ENCODE measurements around the gene PGLYRP2.
"Not testable (repeated sequence)": the region's sequence is repeated elsewhere in the genome, so short reads cannot be mapped to it uniquely, and the experiment has no call there.

The PGLYRP2 gene, protein sequence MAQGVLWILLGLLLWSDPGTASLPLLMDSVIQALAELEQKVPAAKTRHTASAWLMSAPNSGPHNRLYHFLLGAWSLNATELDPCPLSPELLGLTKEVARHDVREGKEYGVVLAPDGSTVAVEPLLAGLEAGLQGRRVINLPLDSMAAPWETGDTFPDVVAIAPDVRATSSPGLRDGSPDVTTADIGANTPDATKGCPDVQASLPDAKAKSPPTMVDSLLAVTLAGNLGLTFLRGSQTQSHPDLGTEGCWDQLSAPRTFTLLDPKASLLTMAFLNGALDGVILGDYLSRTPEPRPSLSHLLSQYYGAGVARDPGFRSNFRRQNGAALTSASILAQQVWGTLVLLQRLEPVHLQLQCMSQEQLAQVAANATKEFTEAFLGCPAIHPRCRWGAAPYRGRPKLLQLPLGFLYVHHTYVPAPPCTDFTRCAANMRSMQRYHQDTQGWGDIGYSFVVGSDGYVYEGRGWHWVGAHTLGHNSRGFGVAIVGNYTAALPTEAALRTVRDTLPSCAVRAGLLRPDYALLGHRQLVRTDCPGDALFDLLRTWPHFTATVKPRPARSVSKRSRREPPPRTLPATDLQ

DNA sequence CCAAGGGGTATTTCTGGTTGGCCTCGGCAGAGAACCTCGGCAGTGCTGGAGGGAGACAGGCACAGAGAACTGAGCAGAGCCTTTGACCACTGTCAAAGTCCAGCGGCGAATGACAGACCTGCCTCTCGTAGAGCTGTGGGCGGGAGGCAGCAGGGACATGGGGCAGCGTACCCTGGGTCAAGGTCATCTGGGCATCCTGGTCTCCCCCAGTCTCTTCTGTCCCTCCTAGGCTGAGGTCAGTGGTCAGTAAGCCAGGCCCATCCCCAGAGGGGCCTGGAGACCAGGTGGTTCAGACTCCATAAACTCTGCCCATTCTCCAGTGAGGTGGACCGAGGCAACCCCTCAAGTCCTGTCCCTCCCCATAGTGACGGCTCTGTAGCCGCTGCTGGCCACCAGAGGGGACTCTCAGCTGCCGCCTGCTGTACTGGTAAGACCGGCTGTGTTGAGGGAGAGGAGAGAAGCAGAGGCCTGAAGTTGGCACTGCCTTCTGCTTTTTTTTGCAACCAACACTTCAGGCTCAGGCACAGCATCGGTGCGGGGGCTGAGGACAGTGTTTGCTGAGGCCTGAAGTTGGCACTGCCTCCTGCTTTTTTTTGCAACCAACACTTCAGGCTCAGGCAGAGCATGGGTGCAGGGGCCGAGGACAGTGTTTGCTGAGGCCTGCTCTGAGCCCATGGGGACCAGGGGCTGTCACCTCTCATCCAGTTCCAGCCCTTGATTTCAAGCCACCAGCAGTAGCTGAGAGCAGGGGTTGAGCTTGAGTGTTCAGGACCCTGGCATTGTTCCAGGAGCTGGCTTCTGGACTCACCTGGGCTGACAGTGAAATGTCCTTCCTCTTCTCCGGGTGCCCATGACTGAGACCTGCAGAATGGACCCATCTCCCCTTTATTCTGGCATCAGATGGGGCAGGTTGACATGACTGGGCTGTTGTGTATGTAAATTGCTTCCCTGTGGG, at the start of gene PGLYRP2:
Gene PGLYRP2, minus strand, starts transcription at position 111 of the 955 bp plus-strand sequence. CDS start 130 bp downstream, outside the sequence.
- Histone ChIP-seq H3K36me3 (ENCODE audit: control insufficient read depth, insufficient read depth, low read length) (no peaks in the 10 kb centered on the region), H3K4me3 (ENCODE audit: low read length) (no peak within 1 kb of the TSS), H3K4me1 (ENCODE audit: control insufficient read depth, insufficient read depth, low read length) (no peaks in the 10 kb centered on the region), H3K9ac (ENCODE audit: low read length) (no peak within 1 kb of the TSS), H3K27me3 (ENCODE audit: control insufficient read depth, insufficient read depth, low read length) (no peaks in the 10 kb centered on the region), H3K27ac (ENCODE audit: low read depth, low read length) (no peak within 1 kb of the TSS)

DNA sequence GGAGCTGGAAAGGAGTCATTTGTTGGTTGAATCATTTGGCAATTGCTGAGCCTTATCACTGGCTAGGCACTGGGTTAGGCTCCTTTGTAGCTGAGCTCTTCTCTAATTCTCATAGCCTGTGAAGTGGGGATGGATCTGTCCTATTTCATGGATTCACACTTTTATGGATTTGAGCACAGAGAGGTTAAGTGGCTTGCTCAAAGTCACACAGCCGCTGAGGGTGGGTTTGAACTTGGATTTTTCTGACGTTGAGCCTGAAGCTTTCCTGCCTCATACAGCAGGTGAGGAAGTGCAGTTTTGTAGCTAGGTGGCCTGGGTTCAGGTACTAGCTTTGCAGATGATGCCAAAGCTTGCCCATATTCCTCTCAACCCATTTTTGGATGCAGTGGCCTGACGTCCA, 48.4 kb upstream of the PGLYRP2 start:
- Histone ChIP-seq H3K27ac (ENCODE audit: low read depth, low read length) (no peak overlapping the region), H3K4me3 (ENCODE audit: low read length) (no peak overlapping the region), H3K27me3 (ENCODE audit: control insufficient read depth, insufficient read depth, low read length) (no peaks in the 10 kb centered on the region), H3K36me3 (ENCODE audit: control insufficient read depth, insufficient read depth, low read length) (no peaks in the 10 kb centered on the region), H3K4me1 (ENCODE audit: control insufficient read depth, insufficient read depth, low read length) (no peaks in the 10 kb centered on the region), H3K9ac (ENCODE audit: low read length) (no peak overlapping the region)

DNA sequence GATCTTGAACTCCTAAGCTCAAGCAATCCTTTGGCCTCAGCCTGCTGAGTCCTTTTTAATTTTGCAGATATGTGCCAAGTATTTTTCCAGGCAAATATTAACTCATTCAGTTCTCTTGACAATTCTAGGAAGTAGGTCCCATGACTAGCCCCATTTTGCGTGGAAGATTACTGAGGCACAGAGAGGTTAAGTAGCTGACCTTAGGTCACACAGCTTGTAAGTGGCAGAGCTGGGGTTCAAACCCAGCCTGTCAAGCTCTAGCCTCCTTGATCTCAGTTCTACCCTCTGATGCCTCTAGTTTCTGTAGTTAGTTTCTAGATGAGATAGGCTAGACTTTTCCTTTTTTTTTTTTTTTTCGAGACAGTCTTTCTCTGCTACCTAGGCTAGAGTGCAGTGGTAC, 47.1 kb upstream of the PGLYRP2 start:
- Histone ChIP-seq H3K9ac (ENCODE audit: low read length) (no peak overlapping the region), H3K36me3 (ENCODE audit: control insufficient read depth, insufficient read depth, low read length) (no peaks in the 10 kb centered on the region), H3K4me3 (ENCODE audit: low read length) (no peak overlapping the region), H3K27me3 (ENCODE audit: control insufficient read depth, insufficient read depth, low read length) (no peaks in the 10 kb centered on the region), H3K27ac (ENCODE audit: low read depth, low read length) (no peak overlapping the region), H3K4me1 (ENCODE audit: control insufficient read depth, insufficient read depth, low read length) (no peaks in the 10 kb centered on the region)

DNA sequence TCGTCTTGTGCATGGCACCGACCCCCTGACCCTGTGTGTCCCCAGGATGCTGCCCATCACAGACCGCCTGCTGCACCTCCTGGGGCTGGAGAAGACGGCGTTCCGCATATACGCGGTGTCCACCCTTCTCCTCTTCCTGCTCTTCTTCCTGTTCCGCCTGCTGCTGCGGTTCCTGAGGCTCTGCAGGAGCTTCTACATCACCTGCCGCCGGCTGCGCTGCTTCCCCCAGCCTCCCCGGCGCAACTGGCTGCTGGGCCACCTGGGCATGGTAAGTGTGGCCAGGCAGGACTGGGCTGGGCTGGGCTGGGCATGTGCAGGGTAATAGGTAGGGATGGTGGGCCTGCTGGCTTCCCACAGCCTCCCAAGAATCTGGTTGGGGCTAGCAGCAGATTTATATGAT, 46.0 kb upstream of the PGLYRP2 start:
- Histone ChIP-seq H3K36me3 (ENCODE audit: control insufficient read depth, insufficient read depth, low read length) (no peaks in the 10 kb centered on the region), H3K4me3 (ENCODE audit: low read length) (no peak overlapping the region), H3K27me3 (ENCODE audit: control insufficient read depth, insufficient read depth, low read length) (no peaks in the 10 kb centered on the region), H3K27ac (ENCODE audit: low read depth, low read length) (no peak overlapping the region), H3K4me1 (ENCODE audit: control insufficient read depth, insufficient read depth, low read length) (no peaks in the 10 kb centered on the region), H3K9ac (ENCODE audit: low read length) (no peak overlapping the region)

DNA sequence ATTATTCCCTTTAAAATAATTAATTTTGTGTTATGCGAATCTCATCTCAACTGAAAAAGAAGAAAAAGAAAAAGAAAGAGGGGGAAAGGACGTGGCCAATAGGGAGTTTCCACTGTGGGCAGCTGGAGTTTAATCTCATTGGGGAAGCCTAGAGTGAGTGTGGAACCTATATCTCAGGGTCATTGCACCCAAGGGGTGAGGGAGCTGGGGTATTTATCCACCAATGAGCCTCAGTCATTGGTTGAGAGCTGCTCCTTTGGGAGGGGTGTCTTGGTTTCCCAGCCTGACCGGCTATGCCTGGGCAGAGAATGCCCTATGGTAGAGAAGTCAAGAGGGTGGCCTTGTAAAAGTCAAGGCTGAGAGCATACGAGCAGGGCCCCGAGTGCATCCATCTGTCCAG, 45.5 kb upstream of the PGLYRP2 start:
- H3K9ac ChIP-seq (ENCODE audit: low read length): no peak overlapping the region
- no peaks in the 10 kb centered on the region for H3K27me3 ChIP-seq (ENCODE audit: control insufficient read depth, insufficient read depth, low read length)
- no peaks in the 10 kb centered on the region for H3K36me3 ChIP-seq (ENCODE audit: control insufficient read depth, insufficient read depth, low read length)
- H3K4me1 ChIP-seq (ENCODE audit: control insufficient read depth, insufficient read depth, low read length): no peaks in the 10 kb centered on the region
- no peak overlapping the region for H3K4me3 ChIP-seq (ENCODE audit: low read length)
- no peak overlapping the region for H3K27ac ChIP-seq (ENCODE audit: low read depth, low read length)

DNA sequence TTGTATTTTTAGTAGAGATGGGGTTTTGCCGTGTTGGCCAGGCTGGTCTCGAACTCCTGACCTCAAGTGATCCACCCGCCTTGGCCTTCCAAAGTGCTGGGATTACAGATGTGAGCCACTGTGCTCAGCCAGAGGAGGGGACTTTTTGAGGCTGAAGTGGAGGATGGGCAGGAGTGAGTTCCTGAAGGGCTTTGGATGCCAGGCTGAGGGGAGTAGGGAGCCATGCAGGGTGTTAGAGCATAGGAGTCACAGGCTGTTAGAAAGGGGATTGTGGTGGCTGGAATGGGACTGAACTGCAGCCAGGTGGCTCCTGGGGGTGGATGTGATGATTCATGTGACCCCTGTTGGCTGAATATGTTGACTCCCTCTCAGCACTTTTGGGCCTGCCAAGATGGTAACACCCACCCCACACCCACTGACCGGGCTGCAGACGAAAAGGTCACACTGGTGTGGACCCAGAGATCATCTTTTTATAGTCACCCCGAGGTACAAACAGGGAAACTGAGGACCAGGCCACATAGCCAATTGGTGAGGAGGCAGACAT, 40.2 kb upstream of the PGLYRP2 start:
- no peak overlapping the region for H3K9ac ChIP-seq (ENCODE audit: low read length)
- no peaks in the 10 kb centered on the region for H3K27me3 ChIP-seq (ENCODE audit: control insufficient read depth, insufficient read depth, low read length)
- H3K4me3 ChIP-seq (ENCODE audit: low read length): no peak overlapping the region
- no peak overlapping the region for H3K27ac ChIP-seq (ENCODE audit: low read depth, low read length)
- H3K36me3 ChIP-seq (ENCODE audit: control insufficient read depth, insufficient read depth, low read length): no peaks in the 10 kb centered on the region
- H3K4me1 ChIP-seq (ENCODE audit: control insufficient read depth, insufficient read depth, low read length): no peaks in the 10 kb centered on the region

DNA sequence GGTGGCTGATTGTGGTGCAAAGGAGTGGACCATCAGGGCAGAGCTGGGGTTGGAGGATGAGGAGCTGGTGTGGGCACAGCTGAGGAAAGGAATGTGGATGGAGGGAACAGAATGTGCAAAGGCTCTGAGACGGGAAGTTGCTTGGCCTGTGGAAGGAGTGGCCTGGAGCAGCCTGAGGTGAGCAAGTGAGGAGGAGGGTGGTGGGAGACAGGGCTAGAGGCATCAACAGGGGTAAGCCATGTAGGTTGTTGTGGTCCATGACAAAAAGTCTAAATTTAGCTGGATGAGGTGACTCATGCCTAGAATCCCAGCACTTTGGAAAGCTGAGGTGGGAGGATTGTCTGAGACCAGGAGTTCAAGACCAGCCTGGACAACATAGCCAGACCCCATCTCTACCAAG, 38.5 kb upstream of the PGLYRP2 start:
- Histone ChIP-seq H3K36me3 (ENCODE audit: control insufficient read depth, insufficient read depth, low read length) (no peaks in the 10 kb centered on the region), H3K9ac (ENCODE audit: low read length) (no peak overlapping the region), H3K4me1 (ENCODE audit: control insufficient read depth, insufficient read depth, low read length) (no peaks in the 10 kb centered on the region), H3K4me3 (ENCODE audit: low read length) (no peak overlapping the region), H3K27ac (ENCODE audit: low read depth, low read length) (no peak overlapping the region), H3K27me3 (ENCODE audit: control insufficient read depth, insufficient read depth, low read length) (no peaks in the 10 kb centered on the region)

DNA sequence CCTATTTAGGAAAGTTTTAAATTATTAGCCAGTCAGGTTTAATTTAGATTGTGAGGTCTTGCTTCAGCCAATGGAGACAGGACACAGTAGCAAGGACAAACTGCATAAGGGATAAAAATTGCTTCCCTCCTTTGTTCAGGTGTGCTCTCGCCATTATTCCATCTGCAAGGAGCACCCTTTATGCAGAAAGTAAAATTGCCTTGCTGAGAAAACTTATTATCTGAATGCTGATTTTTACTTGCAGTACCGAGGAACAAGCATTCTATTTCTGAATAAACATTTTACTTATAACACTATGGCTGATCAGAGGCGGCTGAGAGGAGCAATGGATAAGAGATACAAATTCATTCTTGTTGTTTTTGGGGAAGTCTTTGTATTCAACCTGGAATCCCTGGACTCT, 37.1 kb upstream of the PGLYRP2 start:
- H3K9ac ChIP-seq (ENCODE audit: low read length): no peak overlapping the region
- no peaks in the 10 kb centered on the region for H3K4me1 ChIP-seq (ENCODE audit: control insufficient read depth, insufficient read depth, low read length)
- H3K4me3 ChIP-seq (ENCODE audit: low read length): no peak overlapping the region
- no peaks in the 10 kb centered on the region for H3K36me3 ChIP-seq (ENCODE audit: control insufficient read depth, insufficient read depth, low read length)
- no peaks in the 10 kb centered on the region for H3K27me3 ChIP-seq (ENCODE audit: control insufficient read depth, insufficient read depth, low read length)
- no peak overlapping the region for H3K27ac ChIP-seq (ENCODE audit: low read depth, low read length)

DNA sequence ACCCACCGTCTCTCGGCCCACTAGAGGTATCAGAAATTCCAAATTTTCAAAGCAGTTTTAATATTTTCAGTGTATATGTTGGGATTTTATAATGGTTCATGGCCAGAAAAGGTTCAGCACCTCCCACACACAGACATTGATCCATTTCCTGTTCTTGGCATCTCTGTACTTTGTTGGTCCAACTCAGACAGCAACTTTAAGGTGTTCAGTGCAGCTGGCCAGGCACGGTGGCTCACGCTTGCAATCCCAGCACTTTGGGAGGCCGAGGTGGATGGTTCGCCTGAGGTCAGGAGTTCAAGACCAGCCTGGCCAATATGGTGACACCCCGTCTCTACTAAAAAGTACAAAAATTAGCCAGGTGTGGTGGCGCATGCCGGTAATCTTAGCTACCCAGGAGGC, 35.9 kb upstream of the PGLYRP2 start:
- H3K4me1 ChIP-seq (ENCODE audit: control insufficient read depth, insufficient read depth, low read length); H3K9ac ChIP-seq (ENCODE audit: low read length); H3K27me3 ChIP-seq (ENCODE audit: control insufficient read depth, insufficient read depth, low read length); H3K36me3 ChIP-seq (ENCODE audit: control insufficient read depth, insufficient read depth, low read length); H3K27ac ChIP-seq (ENCODE audit: low read depth, low read length); H3K4me3 ChIP-seq (ENCODE audit: low read length): not testable (repeated sequence)

DNA sequence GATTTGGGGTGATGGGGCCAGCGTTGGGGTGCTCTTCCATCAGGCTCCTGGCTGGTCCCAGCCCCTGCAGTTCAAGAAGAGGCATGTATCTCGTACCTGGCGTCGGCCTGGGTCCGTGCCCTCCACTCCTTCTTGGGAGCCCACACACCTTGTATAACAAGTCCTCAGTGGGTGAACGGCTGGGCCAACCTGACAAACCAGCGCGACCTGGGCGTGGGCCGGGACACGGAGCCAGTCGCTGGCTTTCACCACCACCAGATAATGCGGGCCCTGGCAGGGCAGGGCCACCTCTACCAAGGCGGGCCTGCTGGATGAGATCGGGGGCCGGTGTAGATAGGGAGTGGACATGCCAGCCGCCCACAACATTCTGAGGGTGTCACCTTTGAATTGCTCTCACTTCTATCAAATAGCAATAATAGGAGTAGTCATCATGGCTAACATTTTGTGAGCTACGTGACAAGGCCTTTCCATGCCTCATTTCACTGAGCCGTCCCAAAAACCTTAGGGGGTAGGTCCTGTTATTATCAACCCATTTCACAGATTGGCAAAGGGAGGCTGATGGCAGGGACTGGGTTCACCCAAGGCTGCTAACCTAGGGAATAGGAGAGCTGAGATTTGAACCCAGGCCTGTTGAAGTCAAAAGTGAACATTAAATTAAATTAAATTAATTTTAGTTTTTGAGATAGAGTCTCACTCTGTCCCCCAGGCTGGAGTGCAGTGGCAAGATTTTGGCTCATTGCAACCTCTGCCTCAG, 32.5 kb upstream of the PGLYRP2 start:
- no peak overlapping the region for H3K9ac ChIP-seq (ENCODE audit: low read length)
- no peaks in the 10 kb centered on the region for H3K4me1 ChIP-seq (ENCODE audit: control insufficient read depth, insufficient read depth, low read length)
- no peak overlapping the region for H3K4me3 ChIP-seq (ENCODE audit: low read length)
- peaks cover 20% of the 10 kb centered on the region for H3K27me3 ChIP-seq (ENCODE audit: control insufficient read depth, insufficient read depth, low read length)
- H3K27ac ChIP-seq (ENCODE audit: low read depth, low read length): no peak overlapping the region
- H3K36me3 ChIP-seq (ENCODE audit: control insufficient read depth, insufficient read depth, low read length): no peaks in the 10 kb centered on the region

DNA sequence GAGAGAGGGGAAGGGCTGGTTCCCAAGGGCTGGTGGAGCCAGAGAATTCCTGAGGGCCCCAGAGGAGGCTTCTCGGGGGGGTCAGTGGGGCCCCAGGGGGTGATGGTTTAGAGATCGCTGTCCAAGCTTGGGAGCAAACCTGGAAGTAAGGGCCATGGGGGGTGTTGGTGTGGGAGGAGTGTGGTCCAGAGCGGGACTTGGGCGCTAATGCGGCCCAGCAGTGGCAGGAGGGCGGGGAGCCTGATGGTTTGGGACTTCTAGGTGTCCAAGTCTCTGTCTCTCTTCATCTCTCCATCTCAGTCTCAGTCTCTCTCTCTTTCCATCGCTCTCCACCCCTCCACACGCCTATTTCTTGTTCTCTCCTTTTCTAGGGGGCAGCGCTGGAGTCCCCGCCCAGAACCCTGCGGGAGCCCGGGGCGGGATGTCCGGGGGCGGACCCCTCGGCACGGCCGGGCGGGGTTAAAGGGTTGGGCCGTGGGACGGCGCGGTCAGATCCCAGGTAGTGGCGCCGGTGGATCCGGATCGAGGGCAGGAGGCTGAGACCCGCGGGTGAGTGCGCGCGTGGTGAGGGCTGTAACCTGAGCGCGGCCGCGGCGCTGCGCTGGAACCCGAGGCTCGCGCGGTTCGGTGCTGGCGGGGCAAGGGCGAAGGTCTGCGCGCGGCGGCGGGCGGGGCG, 28.9 kb upstream of the PGLYRP2 start, which contains the start of gene CYP4F22:
Gene CYP4F22, plus strand, starts transcription at position 491 of the 676 bp plus-strand sequence. CDS start 16,812 bp downstream, outside the sequence.
- H3K27ac ChIP-seq (ENCODE audit: low read depth, low read length): no peak within 1 kb of the TSS

More for the DNA sequence above, 28.9 kb upstream of the PGLYRP2 start, which contains the start of gene CYP4F22:
- Histone ChIP-seq H3K4me3 (ENCODE audit: low read length) (no peak within 1 kb of the TSS), H3K27me3 (ENCODE audit: control insufficient read depth, insufficient read depth, low read length) (peaks cover 20% of the 10 kb centered on the region), H3K4me1 (ENCODE audit: control insufficient read depth, insufficient read depth, low read length) (no peaks in the 10 kb centered on the region), H3K9ac (ENCODE audit: low read length) (no peak within 1 kb of the TSS), H3K36me3 (ENCODE audit: control insufficient read depth, insufficient read depth, low read length) (no peaks in the 10 kb centered on the region)

Measured in rectal smooth muscle tissue (tissue), 1 donor.